B cell (primary cell): ENCODE measurements around the gene DGCR8.

Source experiments
- CTCF ChIP-seq: fragments of 200-600 bp; IDR thresholded peaks from one replicate; pipeline ENCODE4 v1.8.0; 2022; ENCODE audit warnings: antibody characterized with exemption, mild to moderate bottlenecking
- EZH2 ChIP-seq: IDR thresholded peaks from 2 replicates; pipeline ENCODE4 v1.6.1; 2012; ENCODE audit warnings: borderline replicate concordance, low read depth, mild to moderate bottlenecking, moderate library complexity, low read length; ENCODE audit not compliant: insufficient read depth, poor library complexity, severe bottlenecking

GRCh38 chr22:20043057-20043996 is 36.7 kb upstream of the DGCR8 start:
- TF ChIP-seq CTCF (no peak), EZH2 (no peak)
